Measurements from ENCODE around the gene KDM3B.

Gene KDM3B

DNA sequence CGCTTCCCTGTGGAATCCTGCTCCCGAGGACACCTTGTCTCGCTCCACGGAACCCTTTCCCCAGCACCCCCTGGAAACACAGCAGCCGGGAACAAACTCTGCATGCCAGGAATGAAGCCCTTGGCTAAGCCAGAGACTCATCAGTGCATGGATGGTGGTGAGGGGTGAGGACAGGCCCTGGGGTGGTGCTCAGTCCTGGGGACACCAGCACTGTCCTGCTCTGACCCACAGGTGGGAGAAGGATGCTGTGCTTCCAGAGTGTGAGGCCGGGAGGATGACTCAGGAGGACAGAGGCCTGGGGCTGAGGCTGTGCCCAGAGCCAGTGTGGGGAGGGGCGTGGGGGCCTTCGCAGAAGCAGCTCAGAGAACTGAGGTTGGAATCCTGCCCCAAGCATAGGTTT, 101.6 kb downstream of the KDM3B start:
- no peak for DNase-seq

DNA sequence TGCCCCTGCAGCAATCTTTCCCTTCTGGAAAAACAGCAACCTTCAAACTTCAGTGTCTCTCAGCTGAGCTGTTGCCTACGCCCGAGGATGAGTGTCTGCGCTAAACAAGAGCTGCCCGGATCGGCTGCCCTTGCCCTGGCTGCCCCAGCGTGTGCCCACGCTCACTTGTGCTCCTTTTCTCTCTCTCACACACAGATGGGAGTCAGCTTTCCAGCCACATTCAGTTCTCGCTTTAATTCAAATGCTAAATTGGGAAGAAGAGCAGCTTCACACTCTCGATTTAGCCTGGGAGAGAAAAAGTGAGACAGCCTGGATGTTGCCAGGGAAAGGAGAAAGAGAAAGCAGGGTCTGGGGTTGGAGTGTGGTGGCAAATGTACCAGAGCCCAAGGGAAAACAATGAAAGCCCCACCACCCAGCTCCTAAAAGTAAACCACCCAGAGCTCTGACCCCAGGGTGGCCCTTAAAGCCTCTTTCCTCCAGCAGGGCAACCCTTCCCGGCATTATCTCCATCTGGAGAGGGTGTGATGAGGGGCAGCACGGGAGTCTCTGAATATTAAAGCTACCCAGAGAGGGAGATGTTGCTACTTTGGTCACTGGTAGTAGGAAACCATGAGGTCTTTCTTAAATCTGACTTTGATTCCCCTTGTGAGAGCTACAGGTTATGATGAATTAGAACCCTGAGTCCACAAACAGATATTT, 102.9 kb downstream of the KDM3B start:
- no peak for DNase-seq

DNA sequence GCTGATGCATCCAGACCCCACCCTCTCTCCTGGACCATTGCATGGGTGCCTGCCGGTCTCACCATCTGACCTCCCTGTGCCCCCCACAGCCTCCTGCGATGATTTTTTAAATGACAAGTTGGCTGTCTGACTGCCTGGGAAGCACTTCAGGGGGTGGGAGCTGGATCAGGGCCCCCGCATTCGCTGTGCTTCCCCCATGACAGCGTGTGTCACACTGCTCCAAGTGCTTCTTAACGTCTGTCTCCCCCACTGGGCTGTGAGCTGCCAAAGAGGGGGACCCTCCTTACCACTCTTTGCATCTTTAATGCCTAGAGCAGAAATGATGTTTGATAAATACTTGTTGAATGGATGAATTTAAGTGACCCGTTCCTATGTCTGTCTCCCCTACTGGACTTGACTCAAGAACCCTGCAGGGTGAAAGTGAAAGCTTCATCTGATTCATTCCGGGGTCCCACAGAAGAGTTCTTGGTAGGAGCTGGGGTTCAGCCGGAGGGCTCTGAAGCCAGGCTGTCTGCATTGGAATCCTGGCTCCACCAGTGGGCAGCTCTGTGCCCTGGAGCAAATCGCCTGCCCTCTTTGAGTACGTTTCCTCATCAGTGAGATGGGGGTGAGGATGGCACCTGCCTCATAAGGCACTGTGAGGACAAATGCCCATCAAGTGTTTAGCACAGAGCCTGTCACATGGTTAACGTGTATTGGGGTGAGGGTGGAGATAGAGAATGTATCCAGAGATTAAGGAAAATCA, 105.2 kb downstream of the KDM3B start:
- no peak for DNase-seq

DNA sequence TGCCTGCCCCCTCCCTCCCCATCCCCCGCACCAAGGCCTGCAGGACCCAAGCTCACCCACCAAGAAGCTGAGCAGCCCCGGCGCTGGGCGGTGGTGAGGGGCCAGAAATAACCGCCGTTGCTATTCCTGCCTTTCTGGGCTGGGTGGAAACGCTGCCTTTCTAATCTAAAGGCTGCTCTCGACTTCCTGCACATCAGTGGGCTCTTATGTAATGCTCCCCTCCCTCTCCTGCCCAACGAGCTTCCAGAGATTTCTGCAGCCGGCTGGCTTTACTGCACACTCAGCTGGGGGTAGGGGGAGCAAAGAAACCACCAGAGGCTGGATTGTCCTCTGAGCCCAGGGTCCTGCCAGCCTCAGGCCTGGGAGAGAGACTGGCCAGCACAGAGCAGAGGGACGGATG, 105.9 kb downstream of the KDM3B start:
- DNase-seq, result no peak

DNA sequence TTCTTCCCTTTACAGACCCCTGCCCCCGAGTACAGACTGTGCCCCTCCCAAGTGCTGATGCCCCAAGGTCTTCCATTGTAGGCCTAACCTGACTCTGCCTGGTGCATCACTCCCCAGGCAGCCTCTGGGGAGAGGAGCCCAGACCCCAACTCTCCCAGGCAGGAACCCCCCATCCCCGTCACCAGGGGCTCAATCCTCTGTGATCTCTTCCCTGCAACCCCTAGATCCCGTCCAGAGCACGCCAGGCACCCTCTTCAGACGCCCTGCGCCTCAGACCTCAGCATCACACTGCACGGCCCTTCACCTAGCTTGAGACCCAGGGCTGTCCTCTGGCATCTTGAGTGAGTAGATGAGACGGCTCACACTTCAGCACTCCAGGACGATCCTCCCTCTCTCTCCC, 106.4 kb downstream of the KDM3B start:
- no peak for DNase-seq

DNA sequence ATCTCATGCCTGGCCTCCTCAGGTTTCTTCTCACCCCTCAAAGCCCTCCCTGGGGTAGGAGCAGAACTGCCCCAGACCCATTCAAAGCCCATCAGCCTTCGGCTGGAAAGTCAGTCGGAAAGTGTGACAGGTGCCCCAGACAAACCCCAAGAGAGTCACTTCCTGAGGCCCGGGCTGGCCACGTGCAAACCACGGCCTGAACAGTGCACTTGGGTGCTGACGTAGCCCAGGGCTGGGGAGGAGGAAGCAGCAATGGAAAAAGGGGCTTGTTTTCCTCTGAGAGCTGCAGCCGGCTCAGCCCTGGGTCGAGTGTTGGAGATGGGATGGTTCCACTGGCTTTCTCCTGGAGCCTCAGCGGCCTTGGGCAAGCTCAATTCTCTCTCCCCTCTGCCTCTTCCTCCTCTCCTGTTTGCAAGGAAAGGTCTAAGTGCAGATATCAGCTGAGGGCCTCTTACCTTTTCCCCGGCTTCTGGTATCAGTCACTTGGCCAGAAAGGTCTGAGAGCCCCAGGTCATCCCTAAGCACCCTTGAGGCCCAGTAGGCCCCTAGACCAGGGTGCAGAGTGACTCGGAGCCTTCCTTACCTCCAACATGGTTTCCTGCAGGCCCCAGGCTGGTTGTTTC, 106.9 kb downstream of the KDM3B start:
- DNase-seq, result no peak

DNA sequence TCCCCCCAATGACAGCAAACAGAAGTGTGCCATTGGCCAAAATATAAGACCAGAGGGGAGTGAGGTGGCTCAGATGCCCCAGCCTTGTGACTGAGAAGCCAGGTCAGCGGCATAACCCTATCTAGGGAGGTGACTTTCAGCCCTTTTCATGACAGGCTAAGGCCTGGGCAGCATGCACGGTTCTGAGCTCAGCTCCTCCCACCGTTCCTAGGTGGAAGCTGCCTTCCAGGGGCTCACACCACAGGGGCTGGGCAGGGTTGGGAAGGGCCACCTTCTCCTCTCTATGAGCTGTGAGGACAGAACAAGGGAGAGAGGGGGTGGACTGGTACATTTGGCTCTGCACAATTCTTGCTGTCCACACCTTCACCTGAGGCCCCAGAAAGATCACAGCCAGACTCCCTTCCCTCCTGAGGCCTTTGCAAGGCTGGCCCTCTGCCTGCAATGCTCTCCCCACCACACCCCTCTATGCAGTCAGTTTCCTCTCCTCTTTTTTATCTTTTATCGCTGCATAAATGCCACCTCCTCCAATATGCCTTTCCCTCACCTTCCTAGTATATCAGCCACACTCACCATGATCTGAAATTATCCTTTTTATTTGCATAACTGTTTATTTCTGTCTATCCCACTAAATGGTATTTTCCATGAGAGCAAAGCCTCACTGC, 107.7 kb downstream of the KDM3B start:
- DNase-seq, result no peak

DNA sequence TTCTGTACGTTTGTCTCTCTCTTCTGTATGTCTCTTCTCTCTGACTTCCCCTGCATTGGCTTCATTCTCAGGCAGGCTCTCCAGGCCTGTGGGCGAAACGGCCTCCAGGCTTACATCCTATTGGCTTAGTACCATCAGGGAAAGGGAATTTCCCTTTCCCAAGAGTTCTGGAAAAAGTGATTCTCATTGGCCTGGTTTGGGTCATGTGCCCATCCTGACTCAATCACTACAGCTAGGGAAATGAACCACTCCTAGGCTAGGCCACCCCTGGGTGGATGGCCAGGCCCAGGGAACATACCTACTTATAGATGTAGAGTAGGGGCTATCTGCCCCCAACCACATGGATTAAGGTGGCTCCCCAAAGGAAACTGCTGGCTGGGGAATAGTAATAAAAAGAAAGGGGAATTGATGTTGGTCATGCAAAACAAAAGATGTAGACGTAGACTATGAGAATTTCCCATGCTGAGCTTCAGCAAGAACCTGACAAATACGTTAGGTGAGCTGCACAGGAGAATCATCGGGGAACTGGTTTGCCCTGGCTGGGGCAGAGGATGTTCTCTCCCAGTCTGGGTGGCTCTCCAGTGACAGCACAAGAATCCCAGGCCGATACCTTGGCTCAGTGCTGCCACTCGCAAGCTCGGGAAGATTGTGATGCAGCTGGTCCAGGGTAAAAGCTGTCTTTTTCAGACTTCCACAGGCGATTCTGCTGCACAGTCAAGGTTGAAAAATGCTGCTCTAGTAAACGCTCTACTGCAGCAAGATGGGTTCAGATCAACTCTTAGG, 109.0 kb downstream of the KDM3B start:
- DNase-seq, result no peak

DNA sequence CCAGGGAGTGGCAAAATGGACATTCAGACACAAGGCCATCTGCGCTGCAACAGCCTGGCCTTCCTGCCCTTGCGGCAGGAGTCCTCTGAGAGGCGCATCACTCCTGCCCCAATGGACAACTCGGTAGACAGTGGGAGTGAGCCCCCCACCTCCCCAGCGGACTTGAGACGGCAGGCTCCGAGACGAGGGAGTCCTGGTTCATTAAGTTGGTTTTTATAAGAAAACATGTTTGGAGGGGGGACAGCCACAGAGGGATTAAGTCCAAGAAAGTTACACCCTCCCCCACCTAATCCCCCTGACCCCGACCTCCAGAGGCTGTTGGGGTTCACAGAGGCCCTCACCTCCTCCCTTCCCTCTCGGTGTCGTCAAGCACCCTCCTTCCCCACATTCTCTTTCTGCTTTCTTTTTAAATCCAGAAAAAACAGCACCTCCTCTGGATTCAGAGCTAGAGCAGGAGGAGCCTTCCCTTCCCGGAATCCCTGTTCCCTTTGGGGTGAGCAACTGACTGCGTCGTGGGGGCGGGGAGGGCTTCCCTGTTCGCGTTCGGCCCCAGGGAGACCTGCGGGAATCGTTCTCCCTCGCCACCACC, 111.0 kb downstream of the KDM3B start:
- peak; percentile 55 for DNase-seq

DNA sequence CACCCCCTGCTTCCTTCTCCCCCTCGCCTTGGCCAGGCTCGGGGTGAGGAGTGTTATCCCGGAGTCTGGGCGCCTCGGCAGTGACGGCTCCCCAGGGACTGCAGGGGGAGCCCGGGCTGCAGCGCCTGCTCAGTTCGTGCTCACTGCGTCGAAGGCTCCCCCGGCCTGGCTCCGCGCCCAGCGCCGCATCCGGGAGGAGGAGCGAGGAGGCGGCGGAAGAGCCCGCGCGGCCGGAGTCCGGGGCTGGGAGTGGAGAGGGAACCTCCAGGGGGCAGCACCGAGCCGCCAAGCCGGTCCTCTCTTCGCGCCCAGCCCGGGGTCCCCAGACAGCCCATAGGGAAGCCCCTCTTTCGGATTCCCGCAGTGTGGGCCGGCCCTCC, 111.5 kb downstream of the KDM3B start:
- peak; percentile 98 for DNase-seq

DNA sequence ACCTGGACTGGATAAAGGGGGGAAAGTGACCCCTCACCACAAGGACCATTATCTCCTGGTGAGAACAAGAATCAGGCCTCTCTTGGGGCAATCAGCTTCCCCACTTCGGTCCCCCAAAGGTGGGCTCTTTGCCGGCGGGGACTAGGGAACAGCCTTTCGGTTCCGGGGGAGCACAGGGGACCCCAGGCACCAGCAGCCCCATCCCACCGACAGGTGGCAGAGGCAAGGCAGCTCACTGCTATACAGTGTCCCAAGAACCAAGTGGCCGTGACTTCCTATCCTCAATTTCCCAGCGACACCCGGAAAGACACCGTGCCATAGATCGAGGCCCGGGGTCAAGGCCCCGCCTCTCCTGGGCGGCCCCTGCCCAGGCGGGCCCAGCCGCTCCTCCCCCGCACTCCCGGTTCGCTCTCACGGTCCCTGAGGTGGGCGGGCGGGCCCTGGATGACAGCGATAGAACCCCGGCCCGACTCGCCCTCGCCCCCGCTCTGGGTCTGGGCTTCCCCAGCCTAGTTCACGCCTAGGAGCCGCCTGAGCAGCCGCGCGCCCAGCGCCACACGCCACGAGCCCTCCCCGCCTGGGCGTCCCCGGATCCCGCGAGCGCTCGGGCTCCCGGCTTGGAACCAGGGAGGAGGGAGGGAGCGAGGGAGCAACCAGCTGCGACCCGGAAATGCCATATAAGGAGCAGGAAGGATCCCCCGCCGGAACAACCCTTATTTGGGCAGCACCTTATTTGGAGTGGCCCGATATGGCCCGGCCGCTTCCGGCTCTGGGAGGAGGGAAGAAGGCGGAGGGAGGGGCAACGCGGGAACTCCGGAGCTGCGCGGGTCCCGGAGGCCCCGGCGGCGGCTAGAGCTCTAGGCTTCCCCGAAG, 112.1 kb downstream of the KDM3B start:
- DNase-seq, result peak; percentile 100

DNA sequence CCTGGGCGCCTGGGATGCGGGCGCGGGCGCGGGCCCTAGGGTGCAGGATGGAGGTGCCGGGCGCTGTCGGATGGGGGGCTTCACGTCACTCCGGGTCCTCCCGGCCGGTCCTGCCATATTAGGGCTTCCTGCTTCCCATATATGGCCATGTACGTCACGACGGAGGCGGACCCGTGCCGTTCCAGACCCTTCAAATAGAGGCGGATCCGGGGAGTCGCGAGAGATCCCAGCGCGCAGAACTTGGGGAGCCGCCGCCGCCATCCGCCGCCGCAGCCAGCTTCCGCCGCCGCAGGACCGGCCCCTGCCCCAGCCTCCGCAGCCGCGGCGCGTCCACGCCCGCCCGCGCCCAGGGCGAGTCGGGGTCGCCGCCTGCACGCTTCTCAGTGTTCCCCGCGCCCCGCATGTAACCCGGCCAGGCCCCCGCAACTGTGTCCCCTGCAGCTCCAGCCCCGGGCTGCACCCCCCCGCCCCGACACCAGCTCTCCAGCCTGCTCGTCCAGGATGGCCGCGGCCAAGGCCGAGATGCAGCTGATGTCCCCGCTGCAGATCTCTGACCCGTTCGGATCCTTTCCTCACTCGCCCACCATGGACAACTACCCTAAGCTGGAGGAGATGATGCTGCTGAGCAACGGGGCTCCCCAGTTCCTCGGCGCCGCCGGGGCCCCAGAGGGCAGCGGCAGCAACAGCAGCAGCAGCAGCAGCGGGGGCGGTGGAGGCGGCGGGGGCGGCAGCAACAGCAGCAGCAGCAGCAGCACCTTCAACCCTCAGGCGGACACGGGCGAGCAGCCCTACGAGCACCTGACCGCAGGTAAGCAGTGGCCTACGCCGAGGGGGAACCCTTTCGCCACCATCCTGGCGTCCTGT, 113.0 kb downstream of the KDM3B start, which contains the start of gene EGR1:
TSS of gene EGR1 (plus strand) at position 219 of the 864 bp plus-strand sequence. CDS start at position 502, 283 bp downstream.
- DNase-seq, result peak; percentile 97

DNA sequence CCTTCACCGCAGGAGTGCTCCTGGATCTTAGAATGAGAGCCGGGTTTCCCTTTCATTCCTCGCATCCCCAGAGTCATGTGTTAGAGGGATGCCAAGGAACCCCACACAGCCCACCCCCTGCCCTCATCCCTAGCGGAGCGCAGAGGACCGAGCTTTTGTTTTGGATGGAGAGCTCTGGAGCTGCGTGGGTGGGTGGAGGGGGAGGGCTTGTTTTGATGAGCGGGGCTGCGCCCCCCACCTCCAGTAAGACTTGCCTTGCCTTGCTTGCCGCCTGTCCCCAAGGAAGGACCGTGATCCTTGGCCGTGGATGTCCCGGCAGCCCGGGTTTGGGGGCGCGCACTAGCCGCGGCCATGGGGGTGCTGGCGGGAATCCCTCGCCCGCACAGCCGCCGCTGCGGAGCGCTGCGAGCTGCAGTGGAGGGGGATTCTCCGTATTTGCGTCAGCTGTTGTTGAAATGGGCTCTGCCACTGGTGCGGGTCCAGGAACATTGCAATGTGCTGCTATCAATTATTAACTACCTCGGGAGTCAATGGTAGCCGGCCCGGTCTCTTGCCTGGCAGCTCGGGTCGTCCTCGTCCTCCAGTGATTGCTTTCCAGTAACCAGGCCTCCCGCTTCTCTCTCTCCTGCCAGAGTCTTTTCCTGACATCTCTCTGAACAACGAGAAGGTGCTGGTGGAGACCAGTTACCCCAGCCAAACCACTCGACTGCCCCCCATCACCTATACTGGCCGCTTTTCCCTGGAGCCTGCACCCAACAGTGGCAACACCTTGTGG, 113.8 kb downstream of the KDM3B start:
- DNase-seq, result no peak

DNA sequence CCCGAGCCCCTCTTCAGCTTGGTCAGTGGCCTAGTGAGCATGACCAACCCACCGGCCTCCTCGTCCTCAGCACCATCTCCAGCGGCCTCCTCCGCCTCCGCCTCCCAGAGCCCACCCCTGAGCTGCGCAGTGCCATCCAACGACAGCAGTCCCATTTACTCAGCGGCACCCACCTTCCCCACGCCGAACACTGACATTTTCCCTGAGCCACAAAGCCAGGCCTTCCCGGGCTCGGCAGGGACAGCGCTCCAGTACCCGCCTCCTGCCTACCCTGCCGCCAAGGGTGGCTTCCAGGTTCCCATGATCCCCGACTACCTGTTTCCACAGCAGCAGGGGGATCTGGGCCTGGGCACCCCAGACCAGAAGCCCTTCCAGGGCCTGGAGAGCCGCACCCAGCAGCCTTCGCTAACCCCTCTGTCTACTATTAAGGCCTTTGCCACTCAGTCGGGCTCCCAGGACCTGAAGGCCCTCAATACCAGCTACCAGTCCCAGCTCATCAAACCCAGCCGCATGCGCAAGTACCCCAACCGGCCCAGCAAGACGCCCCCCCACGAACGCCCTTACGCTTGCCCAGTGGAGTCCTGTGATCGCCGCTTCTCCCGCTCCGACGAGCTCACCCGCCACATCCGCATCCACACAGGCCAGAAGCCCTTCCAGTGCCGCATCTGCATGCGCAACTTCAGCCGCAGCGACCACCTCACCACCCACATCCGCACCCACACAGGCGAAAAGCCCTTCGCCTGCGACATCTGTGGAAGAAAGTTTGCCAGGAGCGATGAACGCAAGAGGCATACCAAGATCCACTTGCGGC, 114.6 kb downstream of the KDM3B start:
- no peak for DNase-seq

DNA sequence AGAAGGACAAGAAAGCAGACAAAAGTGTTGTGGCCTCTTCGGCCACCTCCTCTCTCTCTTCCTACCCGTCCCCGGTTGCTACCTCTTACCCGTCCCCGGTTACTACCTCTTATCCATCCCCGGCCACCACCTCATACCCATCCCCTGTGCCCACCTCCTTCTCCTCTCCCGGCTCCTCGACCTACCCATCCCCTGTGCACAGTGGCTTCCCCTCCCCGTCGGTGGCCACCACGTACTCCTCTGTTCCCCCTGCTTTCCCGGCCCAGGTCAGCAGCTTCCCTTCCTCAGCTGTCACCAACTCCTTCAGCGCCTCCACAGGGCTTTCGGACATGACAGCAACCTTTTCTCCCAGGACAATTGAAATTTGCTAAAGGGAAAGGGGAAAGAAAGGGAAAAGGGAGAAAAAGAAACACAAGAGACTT, 115.2 kb downstream of the KDM3B start:
- DNase-seq, result no peak

DNA sequence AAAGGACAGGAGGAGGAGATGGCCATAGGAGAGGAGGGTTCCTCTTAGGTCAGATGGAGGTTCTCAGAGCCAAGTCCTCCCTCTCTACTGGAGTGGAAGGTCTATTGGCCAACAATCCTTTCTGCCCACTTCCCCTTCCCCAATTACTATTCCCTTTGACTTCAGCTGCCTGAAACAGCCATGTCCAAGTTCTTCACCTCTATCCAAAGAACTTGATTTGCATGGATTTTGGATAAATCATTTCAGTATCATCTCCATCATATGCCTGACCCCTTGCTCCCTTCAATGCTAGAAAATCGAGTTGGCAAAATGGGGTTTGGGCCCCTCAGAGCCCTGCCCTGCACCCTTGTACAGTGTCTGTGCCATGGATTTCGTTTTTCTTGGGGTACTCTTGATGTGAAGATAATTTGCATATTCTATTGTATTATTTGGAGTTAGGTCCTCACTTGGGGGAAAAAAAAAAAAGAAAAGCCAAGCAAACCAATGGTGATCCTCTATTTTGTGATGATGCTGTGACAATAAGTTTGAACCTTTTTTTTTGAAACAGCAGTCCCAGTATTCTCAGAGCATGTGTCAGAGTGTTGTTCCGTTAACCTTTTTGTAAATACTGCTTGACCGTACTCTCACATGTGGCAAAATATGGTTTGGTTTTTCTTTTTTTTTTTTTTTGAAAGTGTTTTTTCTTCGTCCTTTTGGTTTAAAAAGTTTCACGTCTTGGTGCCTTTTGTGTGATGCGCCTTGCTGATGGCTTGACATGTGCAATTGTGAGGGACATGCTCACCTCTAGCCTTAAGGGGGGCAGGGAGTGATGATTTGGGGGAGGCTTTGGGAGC, 115.9 kb downstream of the KDM3B start:
- no peak for DNase-seq

DNA sequence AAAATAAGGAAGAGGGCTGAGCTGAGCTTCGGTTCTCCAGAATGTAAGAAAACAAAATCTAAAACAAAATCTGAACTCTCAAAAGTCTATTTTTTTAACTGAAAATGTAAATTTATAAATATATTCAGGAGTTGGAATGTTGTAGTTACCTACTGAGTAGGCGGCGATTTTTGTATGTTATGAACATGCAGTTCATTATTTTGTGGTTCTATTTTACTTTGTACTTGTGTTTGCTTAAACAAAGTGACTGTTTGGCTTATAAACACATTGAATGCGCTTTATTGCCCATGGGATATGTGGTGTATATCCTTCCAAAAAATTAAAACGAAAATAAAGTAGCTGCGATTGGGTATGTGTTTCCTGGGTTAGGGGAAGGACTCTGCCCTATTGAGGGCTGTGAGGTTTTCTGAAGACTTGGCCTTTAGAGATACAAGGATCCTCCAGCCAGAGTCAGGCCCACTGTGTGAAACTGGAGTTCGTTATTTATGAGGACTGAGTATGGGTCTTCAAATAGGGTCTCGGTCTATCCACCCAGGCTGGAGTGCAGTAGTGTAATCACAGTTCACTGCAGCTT, 116.6 kb downstream of the KDM3B start:
- DNase-seq, result no peak

Measured in NCI-H69 (cell line).